ENCODE data around the gene TMEM106C. TPM values are rescaled to one million over a fixed set of nuclear protein-coding genes. Genes with fewer than 3 reads are reported as not detected.

TMEM106C gene
- total and polyA plus RNA-seq, 10 of the 15 experiments (the other 5 are each of a cell fraction or from before 2014, with no cell fraction given), result 90.2 to 280 (median 161) TPM

DNA sequence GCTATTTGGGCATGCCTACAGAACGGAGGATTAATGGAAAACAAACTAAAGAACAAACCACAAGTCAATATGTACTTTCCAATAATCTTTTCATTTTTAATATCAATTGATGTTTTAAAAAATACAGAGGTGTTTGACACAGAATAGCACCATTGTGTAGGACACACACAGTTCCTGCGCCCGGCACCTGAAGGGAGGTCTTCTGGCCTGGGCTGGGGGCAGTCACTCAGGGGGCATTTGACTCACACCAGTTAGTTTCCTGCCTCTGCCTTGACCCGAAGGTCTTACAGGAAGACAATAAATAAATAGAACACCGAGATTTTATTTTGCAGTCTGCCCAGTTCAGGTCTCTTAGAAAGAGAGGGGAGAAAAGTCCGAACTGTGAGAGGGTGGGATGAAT, 9.5 kb downstream of the TMEM106C start (continued):
- TF ChIP-seq, protein P1, sequence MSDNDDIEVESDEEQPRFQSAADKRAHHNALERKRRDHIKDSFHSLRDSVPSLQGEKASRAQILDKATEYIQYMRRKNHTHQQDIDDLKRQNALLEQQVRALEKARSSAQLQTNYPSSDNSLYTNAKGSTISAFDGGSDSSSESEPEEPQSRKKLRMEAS (IDR thresholded peaks at IDR 0.05; ENCODE audit: low read depth, low read length), result no peak
- TF ChIP-seq ZBED1 (IDR thresholded peaks at IDR 0.05; ENCODE audit: borderline replicate concordance) (no peak), CREB1 (IDR thresholded peaks at IDR 0.05; ENCODE audit: low read depth) (no peak)
- TF ChIP-seq, protein P2, sequence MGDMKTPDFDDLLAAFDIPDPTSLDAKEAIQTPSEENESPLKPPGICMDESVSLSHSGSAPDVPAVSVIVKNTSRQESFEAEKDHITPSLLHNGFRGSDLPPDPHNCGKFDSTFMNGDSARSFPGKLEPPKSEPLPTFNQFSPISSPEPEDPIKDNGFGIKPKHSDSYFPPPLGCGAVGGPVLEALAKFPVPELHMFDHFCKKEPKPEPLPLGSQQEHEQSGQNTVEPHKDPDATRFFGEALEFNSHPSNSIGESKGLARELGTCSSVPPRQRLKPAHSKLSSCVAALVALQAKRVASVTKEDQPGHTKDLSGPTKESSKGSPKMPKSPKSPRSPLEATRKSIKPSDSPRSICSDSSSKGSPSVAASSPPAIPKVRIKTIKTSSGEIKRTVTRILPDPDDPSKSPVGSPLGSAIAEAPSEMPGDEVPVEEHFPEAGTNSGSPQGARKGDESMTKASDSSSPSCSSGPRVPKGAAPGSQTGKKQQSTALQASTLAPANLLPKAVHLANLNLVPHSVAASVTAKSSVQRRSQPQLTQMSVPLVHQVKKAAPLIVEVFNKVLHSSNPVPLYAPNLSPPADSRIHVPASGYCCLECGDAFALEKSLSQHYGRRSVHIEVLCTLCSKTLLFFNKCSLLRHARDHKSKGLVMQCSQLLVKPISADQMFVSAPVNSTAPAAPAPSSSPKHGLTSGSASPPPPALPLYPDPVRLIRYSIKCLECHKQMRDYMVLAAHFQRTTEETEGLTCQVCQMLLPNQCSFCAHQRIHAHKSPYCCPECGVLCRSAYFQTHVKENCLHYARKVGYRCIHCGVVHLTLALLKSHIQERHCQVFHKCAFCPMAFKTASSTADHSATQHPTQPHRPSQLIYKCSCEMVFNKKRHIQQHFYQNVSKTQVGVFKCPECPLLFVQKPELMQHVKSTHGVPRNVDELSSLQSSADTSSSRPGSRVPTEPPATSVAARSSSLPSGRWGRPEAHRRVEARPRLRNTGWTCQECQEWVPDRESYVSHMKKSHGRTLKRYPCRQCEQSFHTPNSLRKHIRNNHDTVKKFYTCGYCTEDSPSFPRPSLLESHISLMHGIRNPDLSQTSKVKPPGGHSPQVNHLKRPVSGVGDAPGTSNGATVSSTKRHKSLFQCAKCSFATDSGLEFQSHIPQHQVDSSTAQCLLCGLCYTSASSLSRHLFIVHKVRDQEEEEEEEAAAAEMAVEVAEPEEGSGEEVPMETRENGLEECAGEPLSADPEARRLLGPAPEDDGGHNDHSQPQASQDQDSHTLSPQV (IDR thresholded peaks at IDR 0.05), result no peak
- TF ChIP-seq, protein P3, sequence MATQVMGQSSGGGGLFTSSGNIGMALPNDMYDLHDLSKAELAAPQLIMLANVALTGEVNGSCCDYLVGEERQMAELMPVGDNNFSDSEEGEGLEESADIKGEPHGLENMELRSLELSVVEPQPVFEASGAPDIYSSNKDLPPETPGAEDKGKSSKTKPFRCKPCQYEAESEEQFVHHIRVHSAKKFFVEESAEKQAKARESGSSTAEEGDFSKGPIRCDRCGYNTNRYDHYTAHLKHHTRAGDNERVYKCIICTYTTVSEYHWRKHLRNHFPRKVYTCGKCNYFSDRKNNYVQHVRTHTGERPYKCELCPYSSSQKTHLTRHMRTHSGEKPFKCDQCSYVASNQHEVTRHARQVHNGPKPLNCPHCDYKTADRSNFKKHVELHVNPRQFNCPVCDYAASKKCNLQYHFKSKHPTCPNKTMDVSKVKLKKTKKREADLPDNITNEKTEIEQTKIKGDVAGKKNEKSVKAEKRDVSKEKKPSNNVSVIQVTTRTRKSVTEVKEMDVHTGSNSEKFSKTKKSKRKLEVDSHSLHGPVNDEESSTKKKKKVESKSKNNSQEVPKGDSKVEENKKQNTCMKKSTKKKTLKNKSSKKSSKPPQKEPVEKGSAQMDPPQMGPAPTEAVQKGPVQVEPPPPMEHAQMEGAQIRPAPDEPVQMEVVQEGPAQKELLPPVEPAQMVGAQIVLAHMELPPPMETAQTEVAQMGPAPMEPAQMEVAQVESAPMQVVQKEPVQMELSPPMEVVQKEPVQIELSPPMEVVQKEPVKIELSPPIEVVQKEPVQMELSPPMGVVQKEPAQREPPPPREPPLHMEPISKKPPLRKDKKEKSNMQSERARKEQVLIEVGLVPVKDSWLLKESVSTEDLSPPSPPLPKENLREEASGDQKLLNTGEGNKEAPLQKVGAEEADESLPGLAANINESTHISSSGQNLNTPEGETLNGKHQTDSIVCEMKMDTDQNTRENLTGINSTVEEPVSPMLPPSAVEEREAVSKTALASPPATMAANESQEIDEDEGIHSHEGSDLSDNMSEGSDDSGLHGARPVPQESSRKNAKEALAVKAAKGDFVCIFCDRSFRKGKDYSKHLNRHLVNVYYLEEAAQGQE (IDR thresholded peaks at IDR 0.05; ENCODE audit: low read depth, low read length), result no peak
- TF ChIP-seq, protein P4, sequence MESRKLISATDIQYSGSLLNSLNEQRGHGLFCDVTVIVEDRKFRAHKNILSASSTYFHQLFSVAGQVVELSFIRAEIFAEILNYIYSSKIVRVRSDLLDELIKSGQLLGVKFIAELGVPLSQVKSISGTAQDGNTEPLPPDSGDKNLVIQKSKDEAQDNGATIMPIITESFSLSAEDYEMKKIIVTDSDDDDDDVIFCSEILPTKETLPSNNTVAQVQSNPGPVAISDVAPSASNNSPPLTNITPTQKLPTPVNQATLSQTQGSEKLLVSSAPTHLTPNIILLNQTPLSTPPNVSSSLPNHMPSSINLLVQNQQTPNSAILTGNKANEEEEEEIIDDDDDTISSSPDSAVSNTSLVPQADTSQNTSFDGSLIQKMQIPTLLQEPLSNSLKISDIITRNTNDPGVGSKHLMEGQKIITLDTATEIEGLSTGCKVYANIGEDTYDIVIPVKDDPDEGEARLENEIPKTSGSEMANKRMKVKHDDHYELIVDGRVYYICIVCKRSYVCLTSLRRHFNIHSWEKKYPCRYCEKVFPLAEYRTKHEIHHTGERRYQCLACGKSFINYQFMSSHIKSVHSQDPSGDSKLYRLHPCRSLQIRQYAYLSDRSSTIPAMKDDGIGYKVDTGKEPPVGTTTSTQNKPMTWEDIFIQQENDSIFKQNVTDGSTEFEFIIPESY (IDR thresholded peaks at IDR 0.05), result no peak

Data from GM12878 (cell line).